Liver (tissue), 9 donors: ENCODE measurements around the gene CREM. TPM values are rescaled to one million over a fixed set of nuclear protein-coding genes. Genes with fewer than 3 reads are reported as not detected.

Experiments
- DNase-seq: peaks from one replicate; pipeline ENCODE4 v3.0.0-alpha.2; 2017; ENCODE audit warnings: low spot score
- H3K27ac ChIP-seq, 2 donors: one replicate each; pipeline ENCODE4 v1.7.0; 2013; ENCODE audit warnings: inconsistent platforms in 2 of 2, low read length in 2 of 2, control low read depth in 1 of 2, low read depth in 1 of 2, mild to moderate bottlenecking in 1 of 2
- H3K27me3 ChIP-seq, 4 donors: one replicate each; pipeline versions ENCODE4 v1.6.1 to v1.7.0; 2013; ENCODE audit warnings: low read length in 3 of 4, inconsistent platforms in 1 of 4, mild to moderate bottlenecking in 1 of 4, moderate library complexity in 1 of 4; ENCODE audit not compliant: control insufficient read depth in 4 of 4, insufficient read depth in 4 of 4
- H3K36me3 ChIP-seq, 4 donors: one replicate each; pipeline versions ENCODE4 v1.6.1 to v1.7.0; 2013; ENCODE audit warnings: low read length in 3 of 4, mild to moderate bottlenecking in 3 of 4, low read depth in 1 of 4, moderate library complexity in 1 of 4; ENCODE audit not compliant: control insufficient read depth in 4 of 4, insufficient read depth in 3 of 4
- H3K4me1 ChIP-seq, 4 donors: one replicate each; pipeline versions ENCODE4 v1.6.1 to v1.7.0; 2013; ENCODE audit warnings: low read length in 3 of 4, mild to moderate bottlenecking in 3 of 4, moderate library complexity in 1 of 4; ENCODE audit not compliant: control insufficient read depth in 4 of 4, insufficient read depth in 4 of 4
- H3K4me3 ChIP-seq, 3 donors: one replicate each; pipeline versions ENCODE4 v1.6.1 to v1.7.0; 2013; ENCODE audit warnings: low read length in 3 of 3, control low read depth in 1 of 3, low read depth in 1 of 3, mild to moderate bottlenecking in 1 of 3
- H3K9ac ChIP-seq, 2 donors: one replicate each; pipeline ENCODE4 v1.7.0; 2013; ENCODE audit warnings: low read length in 2 of 2, mild to moderate bottlenecking in 2 of 2, moderate library complexity in 2 of 2, control low read depth in 1 of 2, low read depth in 1 of 2
- H3K9me3 ChIP-seq, 4 donors: one replicate each; pipeline versions ENCODE4 v1.6.1 to v1.7.0; 2013; ENCODE audit warnings: low read length in 3 of 4; ENCODE audit not compliant: control insufficient read depth in 4 of 4
- FOXA1 ChIP-seq: IDR thresholded peaks from 2 replicates; pipeline ENCODE4 v1.6.1; 2016; ENCODE audit warnings: antibody characterized with exemption
- FOXA2 ChIP-seq: IDR thresholded peaks from 2 replicates; pipeline ENCODE4 v1.6.1; 2016; ENCODE audit warnings: antibody characterized with exemption
- GABPA ChIP-seq, 2 donors: IDR thresholded peaks in 1 of 2; conservative IDR thresholded peaks in 1 of 2; 2 replicates each; pipeline ENCODE4 v1.6.1; 2016; ENCODE audit warnings: antibody characterized with exemption in 2 of 2, mild to moderate bottlenecking in 1 of 2, moderate library complexity in 1 of 2
- HNF4A ChIP-seq, 2 donors: conservative IDR thresholded peaks; 2 replicates each; pipeline ENCODE4 v1.6.1; 2016; ENCODE audit warnings: antibody characterized with exemption in 2 of 2, mild to moderate bottlenecking in 2 of 2
- HNF4G ChIP-seq: IDR thresholded peaks from 2 replicates; pipeline ENCODE4 v1.6.1; 2016; ENCODE audit warnings: antibody characterized with exemption
- JUND ChIP-seq, 2 donors: IDR thresholded peaks; 2 replicates each; pipeline ENCODE4 v1.6.1; 2016; ENCODE audit warnings: antibody characterized with exemption in 2 of 2
- NR2F2 ChIP-seq: IDR thresholded peaks from 2 replicates; pipeline ENCODE4 v1.6.1; 2016; ENCODE audit warnings: antibody characterized with exemption
- RXRA ChIP-seq, 2 donors: IDR thresholded peaks; 2 replicates each; pipeline ENCODE4 v1.6.1; 2017 to 2018; ENCODE audit warnings: antibody characterized with exemption in 2 of 2, mild to moderate bottlenecking in 1 of 2
- SP1 ChIP-seq: IDR thresholded peaks from 2 replicates; pipeline ENCODE4 v1.6.1; 2018; ENCODE audit warnings: antibody characterized with exemption, mild to moderate bottlenecking
- TAF1 ChIP-seq: conservative IDR thresholded peaks from 2 replicates; pipeline ENCODE4 v1.6.1; 2016; ENCODE audit warnings: antibody characterized with exemption, mild to moderate bottlenecking
- YY1 ChIP-seq: IDR thresholded peaks from 2 replicates; pipeline ENCODE4 v1.6.1; 2016; ENCODE audit warnings: antibody characterized with exemption, mild to moderate bottlenecking
- WGBS: extraction: QIAGEN DNeasy Blood & Tissue Kit; methylation state at CpG from one replicate; pipeline ENCODE4 v1.1.7; 2013; 5-methylcytosine and 5-hydroxymethylcytosine counted together
- polyA plus RNA-seq, 2 donors: library from polyadenylated mRNA; stranded (reverse) in 1 of 2; unstranded in 1 of 2; fragments of 200-250 nt in 1 of 2; fragments of >200 nt in 1 of 2; fragmentation: Nextera tagmentation in 1 of 2; extraction: Ambion mirVana in 1 of 2; gene quantifications; one replicate each; pipeline versions ENCODE4 v1.2.1 to v1.2.3, GENCODE V29; 2013 to 2015
- total RNA-seq, 2 donors: library from RNA; depleted of rRNA; stranded (reverse); fragments of >200 nt; gene quantifications; one replicate each; pipeline ENCODE4 v1.2.3, GENCODE V29; 2014
- TF ChIP-seq, protein P1 (sequence below): IDR thresholded peaks from 2 replicates; pipeline ENCODE4 v1.6.1; 2016; ENCODE audit warnings: antibody characterized with exemption
- TF ChIP-seq, protein P2 (sequence below): IDR thresholded peaks from 2 replicates; pipeline ENCODE4 v1.6.1; 2016; ENCODE audit warnings: antibody characterized with exemption
- TF ChIP-seq, protein P3 (sequence below): IDR thresholded peaks from 2 replicates; pipeline ENCODE4 v1.6.1; 2016; ENCODE audit warnings: antibody characterized with exemption, mild to moderate bottlenecking
- TF ChIP-seq, protein P4 (sequence below): fragments of 150-350 bp; IDR thresholded peaks from 2 replicates; pipeline ENCODE4 v1.5.1; 2017; ENCODE audit warnings: improper control_type of control experiment, low read depth, low read length; ENCODE audit not compliant: missing input control
- donor health status: healthy.
- donor health status: healthy.
- donor health status: healthy.
- donor health status: healthy.
- donor health status: healthy.

The CREM gene
- total and polyA plus RNA-seq, 4 donors = 14.8 to 25.5 (median 22.2) TPM

DNA sequence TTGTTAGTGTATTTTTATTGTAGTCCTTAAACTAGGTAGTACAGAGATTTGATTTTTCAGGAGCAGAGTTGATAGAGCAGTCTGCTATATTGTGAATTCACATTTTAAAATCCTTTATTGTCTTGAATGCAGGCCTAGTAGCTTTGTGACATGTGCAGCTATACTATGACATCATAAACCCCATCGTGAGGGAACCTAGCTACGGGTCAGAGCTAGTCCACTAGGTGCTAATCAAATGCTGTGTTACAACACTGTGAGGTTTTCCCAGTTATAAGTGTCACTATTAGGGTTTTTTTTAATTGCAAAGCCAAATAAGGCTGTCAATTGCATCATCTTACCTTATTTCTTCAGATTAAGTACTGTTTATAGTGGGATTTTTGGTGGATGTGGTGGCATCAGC, 40.7 kb downstream of the CREM start:
- H3K27ac ChIP-seq = no peak overlapping the region
- 94% methylated on average over 2 of the region's 2 CpGs for WGBS

DNA sequence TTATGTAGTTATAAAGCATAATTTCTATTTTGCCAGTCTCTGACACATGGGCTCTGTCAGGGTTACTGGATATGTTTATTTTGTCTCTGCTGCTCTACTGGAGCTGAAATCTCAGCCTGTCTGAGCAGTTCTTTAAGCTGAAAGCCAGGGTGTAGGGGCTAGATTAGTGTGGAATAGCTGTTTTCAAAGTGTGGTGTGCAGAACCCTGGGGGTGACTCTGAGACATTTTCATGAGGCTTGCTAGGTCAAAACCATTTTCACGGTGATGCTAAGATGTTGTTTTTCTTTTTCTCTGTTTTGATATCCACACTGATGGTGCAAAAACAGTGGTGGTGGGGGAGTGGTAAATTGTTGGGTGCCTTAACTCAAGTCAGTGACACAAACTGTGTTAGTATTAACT, 45.5 kb downstream of the CREM start:
- H3K4me3 ChIP-seq = no peak overlapping the region
- no peak overlapping the region for H3K9ac ChIP-seq
- no peaks in the 10 kb centered on the region for H3K27me3 ChIP-seq
- H3K9me3 ChIP-seq = no peaks in the 10 kb centered on the region
- no peaks in the 10 kb centered on the region for H3K36me3 ChIP-seq
- WGBS = 96% methylated on average over 1 of the region's 1 CpG
- DNase-seq = no peak
- no peak for TF ChIP-seq TAF1
- TF ChIP-seq RXRA (IDR thresholded peaks at IDR 0.05) = no peak
- TF ChIP-seq, protein P1, sequence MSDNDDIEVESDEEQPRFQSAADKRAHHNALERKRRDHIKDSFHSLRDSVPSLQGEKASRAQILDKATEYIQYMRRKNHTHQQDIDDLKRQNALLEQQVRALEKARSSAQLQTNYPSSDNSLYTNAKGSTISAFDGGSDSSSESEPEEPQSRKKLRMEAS = no peak
- TF ChIP-seq, protein P2, sequence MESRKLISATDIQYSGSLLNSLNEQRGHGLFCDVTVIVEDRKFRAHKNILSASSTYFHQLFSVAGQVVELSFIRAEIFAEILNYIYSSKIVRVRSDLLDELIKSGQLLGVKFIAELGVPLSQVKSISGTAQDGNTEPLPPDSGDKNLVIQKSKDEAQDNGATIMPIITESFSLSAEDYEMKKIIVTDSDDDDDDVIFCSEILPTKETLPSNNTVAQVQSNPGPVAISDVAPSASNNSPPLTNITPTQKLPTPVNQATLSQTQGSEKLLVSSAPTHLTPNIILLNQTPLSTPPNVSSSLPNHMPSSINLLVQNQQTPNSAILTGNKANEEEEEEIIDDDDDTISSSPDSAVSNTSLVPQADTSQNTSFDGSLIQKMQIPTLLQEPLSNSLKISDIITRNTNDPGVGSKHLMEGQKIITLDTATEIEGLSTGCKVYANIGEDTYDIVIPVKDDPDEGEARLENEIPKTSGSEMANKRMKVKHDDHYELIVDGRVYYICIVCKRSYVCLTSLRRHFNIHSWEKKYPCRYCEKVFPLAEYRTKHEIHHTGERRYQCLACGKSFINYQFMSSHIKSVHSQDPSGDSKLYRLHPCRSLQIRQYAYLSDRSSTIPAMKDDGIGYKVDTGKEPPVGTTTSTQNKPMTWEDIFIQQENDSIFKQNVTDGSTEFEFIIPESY = no peak
- TF ChIP-seq, protein P3, sequence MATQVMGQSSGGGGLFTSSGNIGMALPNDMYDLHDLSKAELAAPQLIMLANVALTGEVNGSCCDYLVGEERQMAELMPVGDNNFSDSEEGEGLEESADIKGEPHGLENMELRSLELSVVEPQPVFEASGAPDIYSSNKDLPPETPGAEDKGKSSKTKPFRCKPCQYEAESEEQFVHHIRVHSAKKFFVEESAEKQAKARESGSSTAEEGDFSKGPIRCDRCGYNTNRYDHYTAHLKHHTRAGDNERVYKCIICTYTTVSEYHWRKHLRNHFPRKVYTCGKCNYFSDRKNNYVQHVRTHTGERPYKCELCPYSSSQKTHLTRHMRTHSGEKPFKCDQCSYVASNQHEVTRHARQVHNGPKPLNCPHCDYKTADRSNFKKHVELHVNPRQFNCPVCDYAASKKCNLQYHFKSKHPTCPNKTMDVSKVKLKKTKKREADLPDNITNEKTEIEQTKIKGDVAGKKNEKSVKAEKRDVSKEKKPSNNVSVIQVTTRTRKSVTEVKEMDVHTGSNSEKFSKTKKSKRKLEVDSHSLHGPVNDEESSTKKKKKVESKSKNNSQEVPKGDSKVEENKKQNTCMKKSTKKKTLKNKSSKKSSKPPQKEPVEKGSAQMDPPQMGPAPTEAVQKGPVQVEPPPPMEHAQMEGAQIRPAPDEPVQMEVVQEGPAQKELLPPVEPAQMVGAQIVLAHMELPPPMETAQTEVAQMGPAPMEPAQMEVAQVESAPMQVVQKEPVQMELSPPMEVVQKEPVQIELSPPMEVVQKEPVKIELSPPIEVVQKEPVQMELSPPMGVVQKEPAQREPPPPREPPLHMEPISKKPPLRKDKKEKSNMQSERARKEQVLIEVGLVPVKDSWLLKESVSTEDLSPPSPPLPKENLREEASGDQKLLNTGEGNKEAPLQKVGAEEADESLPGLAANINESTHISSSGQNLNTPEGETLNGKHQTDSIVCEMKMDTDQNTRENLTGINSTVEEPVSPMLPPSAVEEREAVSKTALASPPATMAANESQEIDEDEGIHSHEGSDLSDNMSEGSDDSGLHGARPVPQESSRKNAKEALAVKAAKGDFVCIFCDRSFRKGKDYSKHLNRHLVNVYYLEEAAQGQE = no peak
- TF ChIP-seq HNF4A (conservative IDR thresholded peaks at IDR 0.05) = no peak
- no peak for TF ChIP-seq GABPA (IDR thresholded peaks at IDR 0.05 in 1 of 2, conservative IDR thresholded peaks at IDR 0.05 in 1 of 2)
- no peak for TF ChIP-seq FOXA1
- no peaks in the 10 kb centered on the region for H3K4me1 ChIP-seq
- no peak overlapping the region for H3K27ac ChIP-seq

More for the DNA sequence above, 40.7 kb downstream of the CREM start:
- Histone ChIP-seq H3K27me3 (no peaks in the 10 kb centered on the region), H3K4me3 (no peak overlapping the region), H3K9ac (no peak overlapping the region), H3K36me3 (no peaks in the 10 kb centered on the region), H3K9me3 (no peaks in the 10 kb centered on the region), H3K4me1 (no peaks in the 10 kb centered on the region)
- no peak for DNase-seq
- TF ChIP-seq FOXA2 = no peak
- TF ChIP-seq GABPA (IDR thresholded peaks at IDR 0.05 in 1 of 2, conservative IDR thresholded peaks at IDR 0.05 in 1 of 2) = no peak
- TF ChIP-seq YY1 = no peak
- TF ChIP-seq SP1 = no peak
- TF ChIP-seq HNF4G = no peak
- no peak for TF ChIP-seq JUND (IDR thresholded peaks at IDR 0.05)
- TF ChIP-seq, protein P4, sequence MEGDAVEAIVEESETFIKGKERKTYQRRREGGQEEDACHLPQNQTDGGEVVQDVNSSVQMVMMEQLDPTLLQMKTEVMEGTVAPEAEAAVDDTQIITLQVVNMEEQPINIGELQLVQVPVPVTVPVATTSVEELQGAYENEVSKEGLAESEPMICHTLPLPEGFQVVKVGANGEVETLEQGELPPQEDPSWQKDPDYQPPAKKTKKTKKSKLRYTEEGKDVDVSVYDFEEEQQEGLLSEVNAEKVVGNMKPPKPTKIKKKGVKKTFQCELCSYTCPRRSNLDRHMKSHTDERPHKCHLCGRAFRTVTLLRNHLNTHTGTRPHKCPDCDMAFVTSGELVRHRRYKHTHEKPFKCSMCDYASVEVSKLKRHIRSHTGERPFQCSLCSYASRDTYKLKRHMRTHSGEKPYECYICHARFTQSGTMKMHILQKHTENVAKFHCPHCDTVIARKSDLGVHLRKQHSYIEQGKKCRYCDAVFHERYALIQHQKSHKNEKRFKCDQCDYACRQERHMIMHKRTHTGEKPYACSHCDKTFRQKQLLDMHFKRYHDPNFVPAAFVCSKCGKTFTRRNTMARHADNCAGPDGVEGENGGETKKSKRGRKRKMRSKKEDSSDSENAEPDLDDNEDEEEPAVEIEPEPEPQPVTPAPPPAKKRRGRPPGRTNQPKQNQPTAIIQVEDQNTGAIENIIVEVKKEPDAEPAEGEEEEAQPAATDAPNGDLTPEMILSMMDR = no peak
- no peak for TF ChIP-seq NR2F2
- TF ChIP-seq, protein P3 = no peak
